ENCODE data around the gene SLC25A10. TPM values are rescaled to one million over a fixed set of nuclear protein-coding genes. Genes with fewer than 3 reads are reported as not detected.

SLC25A10 gene
- total RNA-seq, 4 donors from 2014 or later: 23.3 to 49.3 (median 37.1) TPM

DNA sequence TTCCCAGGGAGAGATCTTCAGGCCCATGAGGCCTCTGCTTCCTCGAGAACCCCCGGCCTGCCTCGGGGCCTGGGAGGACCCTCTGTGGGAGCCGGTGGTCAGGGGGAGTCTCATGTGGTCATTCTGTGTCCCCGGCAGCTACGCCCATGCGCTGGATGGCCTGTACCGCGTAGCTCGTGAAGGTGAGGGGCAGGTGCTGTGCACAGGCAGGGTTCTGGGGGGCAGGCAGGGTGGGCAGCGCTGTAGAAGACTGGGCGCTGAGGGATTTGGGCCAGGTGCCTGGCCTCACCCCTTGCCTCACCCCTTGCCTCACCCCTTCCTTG, 4.6 kb downstream of the SLC25A10 start:
- Histone ChIP-seq H3K4me3 (no peak overlapping the region), H3K27ac (no peak overlapping the region), H3K9me3 (no peaks in the 10 kb centered on the region), H3K36me3 (peaks cover 0 to 67% (median 0%) of the 10 kb centered on the region in 3 donors), H3K4me1 (peaks cover 16 to 56% (median 25%) of the 10 kb centered on the region in 3 donors), H3K27me3 (no peaks in the 10 kb centered on the region)
- intact Hi-C loops (cut with DNase I): no loop called here
- DNase-seq: no peak
- WGBS, 2 donors: 85% methylated on average over 8 of the region's 12 CpGs; no CpG with 5 or more reads in 1 of the 2 donors
- TF ChIP-seq, protein P1, sequence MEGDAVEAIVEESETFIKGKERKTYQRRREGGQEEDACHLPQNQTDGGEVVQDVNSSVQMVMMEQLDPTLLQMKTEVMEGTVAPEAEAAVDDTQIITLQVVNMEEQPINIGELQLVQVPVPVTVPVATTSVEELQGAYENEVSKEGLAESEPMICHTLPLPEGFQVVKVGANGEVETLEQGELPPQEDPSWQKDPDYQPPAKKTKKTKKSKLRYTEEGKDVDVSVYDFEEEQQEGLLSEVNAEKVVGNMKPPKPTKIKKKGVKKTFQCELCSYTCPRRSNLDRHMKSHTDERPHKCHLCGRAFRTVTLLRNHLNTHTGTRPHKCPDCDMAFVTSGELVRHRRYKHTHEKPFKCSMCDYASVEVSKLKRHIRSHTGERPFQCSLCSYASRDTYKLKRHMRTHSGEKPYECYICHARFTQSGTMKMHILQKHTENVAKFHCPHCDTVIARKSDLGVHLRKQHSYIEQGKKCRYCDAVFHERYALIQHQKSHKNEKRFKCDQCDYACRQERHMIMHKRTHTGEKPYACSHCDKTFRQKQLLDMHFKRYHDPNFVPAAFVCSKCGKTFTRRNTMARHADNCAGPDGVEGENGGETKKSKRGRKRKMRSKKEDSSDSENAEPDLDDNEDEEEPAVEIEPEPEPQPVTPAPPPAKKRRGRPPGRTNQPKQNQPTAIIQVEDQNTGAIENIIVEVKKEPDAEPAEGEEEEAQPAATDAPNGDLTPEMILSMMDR (IDR thresholded peaks at IDR 0.05): no peak

DNA sequence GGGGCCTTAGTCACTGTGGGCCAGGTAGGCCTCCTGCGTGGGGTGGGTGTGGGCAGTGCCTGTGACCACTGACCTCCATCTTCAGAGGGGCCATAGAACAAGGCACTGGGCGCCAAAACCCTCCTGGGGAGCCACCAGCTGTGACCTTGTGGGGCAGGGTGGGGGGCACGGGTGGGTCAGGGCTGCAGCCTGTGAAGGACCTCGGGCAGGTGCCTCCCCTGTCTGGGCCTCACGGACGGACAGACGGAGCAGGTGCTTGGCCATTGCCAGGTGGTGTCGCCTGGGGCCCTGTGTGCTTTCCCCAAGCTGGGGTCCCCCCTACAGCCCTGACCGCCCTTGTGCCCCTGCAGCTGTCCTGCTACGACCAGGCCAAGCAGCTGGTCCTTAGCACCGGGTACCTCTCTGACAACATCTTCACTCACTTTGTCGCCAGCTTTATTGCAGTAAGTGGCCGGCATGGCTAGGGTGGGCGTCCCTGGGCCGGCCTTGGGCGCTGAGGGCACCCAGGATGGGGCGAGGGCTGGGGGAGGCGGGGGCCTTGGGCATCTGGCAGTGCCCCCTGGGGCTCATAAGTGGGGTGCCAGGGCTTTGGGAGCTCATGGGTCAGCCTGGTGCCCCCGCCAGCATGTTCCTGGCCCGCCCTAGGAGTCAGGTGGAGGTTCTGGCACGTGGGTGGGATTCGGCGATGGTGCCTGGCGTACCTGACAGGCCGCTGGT, 5.1 kb downstream of the SLC25A10 start:
- Histone ChIP-seq H3K4me1 (peaks cover 21 to 59% (median 31%) of the 10 kb centered on the region in 3 donors), H3K27ac (no peak overlapping the region), H3K4me3 (no peak overlapping the region), H3K36me3 (peaks cover 0 to 67% (median 0%) of the 10 kb centered on the region in 3 donors), H3K9me3 (no peaks in the 10 kb centered on the region), H3K27me3 (no peaks in the 10 kb centered on the region)
- intact Hi-C loops (cut with DNase I): no loop called here
- no peak for TF ChIP-seq POLR2A (IDR thresholded peaks at IDR 0.05)
- TF ChIP-seq, protein P1 (IDR thresholded peaks at IDR 0.05): no peak
- no peak for DNase-seq
- WGBS, 2 donors: no CpG with 5 or more reads among the region's 25 CpGs

DNA sequence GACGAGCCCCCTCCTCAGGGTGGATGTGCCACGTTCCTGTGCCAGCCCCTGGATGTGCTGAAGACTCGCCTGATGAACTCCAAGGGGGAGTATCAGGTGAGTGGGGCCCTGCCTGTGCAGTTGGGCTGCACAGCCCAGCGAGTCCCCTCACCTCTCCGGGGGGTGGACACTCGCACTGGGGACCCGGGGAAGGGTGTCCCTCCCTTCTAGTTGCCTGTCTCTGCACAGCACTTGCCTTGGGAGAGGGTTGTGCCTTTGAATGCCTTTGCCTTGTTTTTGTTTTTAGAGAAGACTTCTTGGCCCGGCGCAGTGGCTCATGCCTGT, 5.6 kb downstream of the SLC25A10 start:
- intact Hi-C loops (cut with DNase I): no loop called here
- no peak for DNase-seq
- peaks cover 25 to 59% (median 29%) of the 10 kb centered on the region in 3 donors for H3K4me1 ChIP-seq
- 90 to 100% methylated on average over 2 of the region's 9 CpGs for WGBS, 2 donors
- H3K9me3 ChIP-seq: no peaks in the 10 kb centered on the region
- TF ChIP-seq, protein P1 (IDR thresholded peaks at IDR 0.05): no peak
- TF ChIP-seq POLR2A (IDR thresholded peaks at IDR 0.05): no peak
- H3K36me3 ChIP-seq: peaks cover 0 to 67% (median 0%) of the 10 kb centered on the region in 3 donors
- no peak overlapping the region for H3K27ac ChIP-seq
- H3K27me3 ChIP-seq: no peaks in the 10 kb centered on the region
- no peak overlapping the region for H3K4me3 ChIP-seq

DNA sequence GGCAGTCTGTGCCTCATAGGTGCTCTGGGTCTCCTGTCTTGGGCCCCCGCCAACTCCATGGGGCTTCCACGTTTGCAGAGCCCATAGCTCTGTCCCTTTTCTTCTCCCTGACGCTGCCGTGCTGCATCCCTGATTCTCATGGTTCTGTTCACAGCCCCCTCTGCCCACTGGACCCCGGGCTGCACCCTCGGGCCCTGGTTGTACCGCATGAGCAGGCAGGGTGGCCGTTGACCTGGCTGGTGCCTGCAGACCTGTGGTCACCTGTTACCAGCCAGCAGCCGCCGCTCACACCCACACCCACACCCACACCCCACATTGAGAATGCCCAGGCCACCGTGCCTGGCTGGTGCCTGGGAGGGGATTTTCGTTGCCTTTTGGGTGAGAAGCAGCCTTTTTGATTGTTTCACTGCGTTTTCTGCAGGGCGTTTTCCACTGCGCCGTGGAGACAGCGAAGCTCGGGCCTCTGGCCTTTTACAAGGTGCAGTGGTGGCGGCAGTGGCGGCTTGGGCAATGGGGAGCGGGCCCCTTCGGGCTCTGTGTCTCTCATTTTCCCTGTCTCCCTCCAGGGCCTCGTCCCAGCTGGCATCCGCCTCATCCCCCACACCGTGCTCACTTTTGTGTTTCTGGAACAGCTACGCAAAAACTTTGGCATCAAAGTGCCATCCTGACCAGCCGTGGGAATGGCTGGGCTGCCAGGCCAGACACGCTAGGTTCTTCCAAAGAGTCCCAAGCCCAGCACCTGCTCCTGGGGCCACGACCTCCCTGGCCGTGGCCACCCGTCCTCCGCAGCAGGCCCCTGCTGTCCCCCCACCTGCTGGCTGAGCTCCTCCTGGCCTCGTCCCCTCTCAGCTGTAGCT, 7.6 kb downstream of the SLC25A10 start:
- Histone ChIP-seq H3K9me3 (no peaks in the 10 kb centered on the region), H3K27ac (no peak overlapping the region), H3K4me1 (peaks cover 21 to 59% (median 24%) of the 10 kb centered on the region in 3 donors), H3K36me3 (peaks cover 0 to 64% (median 0%) of the 10 kb centered on the region in 3 donors), H3K27me3 (peaks cover 0 to 6% (median 0%) of the 10 kb centered on the region in 4 donors), H3K4me3 (no peak overlapping the region)
- no peak for DNase-seq
- 86 to 89% methylated on average over 18 to 25 of the region's 33 CpGs for WGBS, 2 donors
- intact Hi-C loops (cut with DNase I): no loop called here
- TF ChIP-seq, protein P1 (IDR thresholded peaks at IDR 0.05): no peak
- no peak for TF ChIP-seq POLR2A (IDR thresholded peaks at IDR 0.05)
